ENCODE data around the gene SCGB1D2.

- TF ChIP-seq CTCF (IDR thresholded peaks at IDR 0.05) (no peak), ZFX (IDR thresholded peaks at IDR 0.05; ENCODE audit: borderline replicate concordance) (no peak)
Measured at GRCh38 chr11:62273789-62274275, 31.8 kb downstream of the SCGB1D2 start.
